Measurements from ENCODE around the gene DGKI.

DNA sequence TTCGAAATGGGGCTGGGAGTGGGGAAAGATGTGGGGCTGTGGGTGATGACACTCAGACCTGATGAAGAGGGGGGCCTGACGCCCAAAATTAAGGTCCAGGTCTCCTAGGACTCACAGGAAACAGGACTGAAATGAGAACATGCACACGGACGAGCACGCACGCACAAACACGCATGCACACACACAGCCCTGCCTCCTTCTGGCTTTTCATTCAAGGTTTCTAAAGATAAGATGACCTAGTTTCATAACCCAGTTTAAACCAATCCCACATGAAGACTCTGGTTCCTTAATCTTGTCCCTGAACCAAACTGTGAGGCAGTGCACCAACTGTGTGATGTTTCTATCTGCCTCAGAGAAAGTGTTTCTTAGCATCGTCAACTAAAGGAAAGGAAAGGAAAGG, 162.0 kb downstream of the DGKI start:
- no peak for TF ChIP-seq EZH2 (IDR thresholded peaks at IDR 0.05; ENCODE audit: low read depth, unreplicated experiment)
- TF ChIP-seq, protein P1, sequence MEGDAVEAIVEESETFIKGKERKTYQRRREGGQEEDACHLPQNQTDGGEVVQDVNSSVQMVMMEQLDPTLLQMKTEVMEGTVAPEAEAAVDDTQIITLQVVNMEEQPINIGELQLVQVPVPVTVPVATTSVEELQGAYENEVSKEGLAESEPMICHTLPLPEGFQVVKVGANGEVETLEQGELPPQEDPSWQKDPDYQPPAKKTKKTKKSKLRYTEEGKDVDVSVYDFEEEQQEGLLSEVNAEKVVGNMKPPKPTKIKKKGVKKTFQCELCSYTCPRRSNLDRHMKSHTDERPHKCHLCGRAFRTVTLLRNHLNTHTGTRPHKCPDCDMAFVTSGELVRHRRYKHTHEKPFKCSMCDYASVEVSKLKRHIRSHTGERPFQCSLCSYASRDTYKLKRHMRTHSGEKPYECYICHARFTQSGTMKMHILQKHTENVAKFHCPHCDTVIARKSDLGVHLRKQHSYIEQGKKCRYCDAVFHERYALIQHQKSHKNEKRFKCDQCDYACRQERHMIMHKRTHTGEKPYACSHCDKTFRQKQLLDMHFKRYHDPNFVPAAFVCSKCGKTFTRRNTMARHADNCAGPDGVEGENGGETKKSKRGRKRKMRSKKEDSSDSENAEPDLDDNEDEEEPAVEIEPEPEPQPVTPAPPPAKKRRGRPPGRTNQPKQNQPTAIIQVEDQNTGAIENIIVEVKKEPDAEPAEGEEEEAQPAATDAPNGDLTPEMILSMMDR (conservative IDR thresholded peaks at IDR 0.05; ENCODE audit: low read depth in 2 of 2): no peak
- TF ChIP-seq, protein P2, sequence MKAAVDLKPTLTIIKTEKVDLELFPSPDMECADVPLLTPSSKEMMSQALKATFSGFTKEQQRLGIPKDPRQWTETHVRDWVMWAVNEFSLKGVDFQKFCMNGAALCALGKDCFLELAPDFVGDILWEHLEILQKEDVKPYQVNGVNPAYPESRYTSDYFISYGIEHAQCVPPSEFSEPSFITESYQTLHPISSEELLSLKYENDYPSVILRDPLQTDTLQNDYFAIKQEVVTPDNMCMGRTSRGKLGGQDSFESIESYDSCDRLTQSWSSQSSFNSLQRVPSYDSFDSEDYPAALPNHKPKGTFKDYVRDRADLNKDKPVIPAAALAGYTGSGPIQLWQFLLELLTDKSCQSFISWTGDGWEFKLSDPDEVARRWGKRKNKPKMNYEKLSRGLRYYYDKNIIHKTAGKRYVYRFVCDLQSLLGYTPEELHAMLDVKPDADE (IDR thresholded peaks at IDR 0.05): no peak
- no peak for TF ChIP-seq POLR2AphosphoS5 (IDR thresholded peaks at IDR 0.05; ENCODE audit: low read depth)
- TF ChIP-seq JUNB (IDR thresholded peaks at IDR 0.05; ENCODE audit: unreplicated experiment): no peak
- TF ChIP-seq NANOG (IDR thresholded peaks at IDR 0.05; ENCODE audit: borderline replicate concordance): no peak
- TF ChIP-seq, protein P3, sequence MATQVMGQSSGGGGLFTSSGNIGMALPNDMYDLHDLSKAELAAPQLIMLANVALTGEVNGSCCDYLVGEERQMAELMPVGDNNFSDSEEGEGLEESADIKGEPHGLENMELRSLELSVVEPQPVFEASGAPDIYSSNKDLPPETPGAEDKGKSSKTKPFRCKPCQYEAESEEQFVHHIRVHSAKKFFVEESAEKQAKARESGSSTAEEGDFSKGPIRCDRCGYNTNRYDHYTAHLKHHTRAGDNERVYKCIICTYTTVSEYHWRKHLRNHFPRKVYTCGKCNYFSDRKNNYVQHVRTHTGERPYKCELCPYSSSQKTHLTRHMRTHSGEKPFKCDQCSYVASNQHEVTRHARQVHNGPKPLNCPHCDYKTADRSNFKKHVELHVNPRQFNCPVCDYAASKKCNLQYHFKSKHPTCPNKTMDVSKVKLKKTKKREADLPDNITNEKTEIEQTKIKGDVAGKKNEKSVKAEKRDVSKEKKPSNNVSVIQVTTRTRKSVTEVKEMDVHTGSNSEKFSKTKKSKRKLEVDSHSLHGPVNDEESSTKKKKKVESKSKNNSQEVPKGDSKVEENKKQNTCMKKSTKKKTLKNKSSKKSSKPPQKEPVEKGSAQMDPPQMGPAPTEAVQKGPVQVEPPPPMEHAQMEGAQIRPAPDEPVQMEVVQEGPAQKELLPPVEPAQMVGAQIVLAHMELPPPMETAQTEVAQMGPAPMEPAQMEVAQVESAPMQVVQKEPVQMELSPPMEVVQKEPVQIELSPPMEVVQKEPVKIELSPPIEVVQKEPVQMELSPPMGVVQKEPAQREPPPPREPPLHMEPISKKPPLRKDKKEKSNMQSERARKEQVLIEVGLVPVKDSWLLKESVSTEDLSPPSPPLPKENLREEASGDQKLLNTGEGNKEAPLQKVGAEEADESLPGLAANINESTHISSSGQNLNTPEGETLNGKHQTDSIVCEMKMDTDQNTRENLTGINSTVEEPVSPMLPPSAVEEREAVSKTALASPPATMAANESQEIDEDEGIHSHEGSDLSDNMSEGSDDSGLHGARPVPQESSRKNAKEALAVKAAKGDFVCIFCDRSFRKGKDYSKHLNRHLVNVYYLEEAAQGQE (IDR thresholded peaks at IDR 0.05; ENCODE audit: unreplicated experiment): no peak
- no peak for TF ChIP-seq ZNF114 (CRISPR knock-in tag; IDR thresholded peaks at IDR 0.05)
- TF ChIP-seq EZH2phosphoT487 (IDR thresholded peaks at IDR 0.05; ENCODE audit: unreplicated experiment): no peak

Measured in GM23338 (cell line).